KOPT-K1 (cell line): ENCODE data around the gene FAF1.
"Not testable (repeated sequence)": the region's sequence is repeated elsewhere in the genome, so short reads cannot be mapped to it uniquely, and the experiment has no call there.

Experiments used
- H3K27ac ChIP-seq: fragments of 200-600 bp; sonication (generic); 2 replicates; pipeline ENCODE4 v1.5.1; 2016; ENCODE audit warnings: antibody characterized with exemption, mild to moderate bottlenecking, low read depth, low read length; ENCODE audit not compliant: poor library complexity, severe bottlenecking
- H3K36me3 ChIP-seq: fragments of 200-600 bp; sonication (generic); 2 replicates; pipeline ENCODE4 v1.5.1; 2017; ENCODE audit warnings: antibody characterized with exemption, mild to moderate bottlenecking, low read length, moderate library complexity; ENCODE audit not compliant: insufficient read depth
- H3K9me3 ChIP-seq: fragments of 200-600 bp; sonication (generic); 2 replicates; pipeline ENCODE4 v1.5.1; 2017; ENCODE audit warnings: antibody characterized with exemption, low read length, mild to moderate bottlenecking; ENCODE audit not compliant: insufficient read depth, poor library complexity, severe bottlenecking

FAF1 gene

DNA sequence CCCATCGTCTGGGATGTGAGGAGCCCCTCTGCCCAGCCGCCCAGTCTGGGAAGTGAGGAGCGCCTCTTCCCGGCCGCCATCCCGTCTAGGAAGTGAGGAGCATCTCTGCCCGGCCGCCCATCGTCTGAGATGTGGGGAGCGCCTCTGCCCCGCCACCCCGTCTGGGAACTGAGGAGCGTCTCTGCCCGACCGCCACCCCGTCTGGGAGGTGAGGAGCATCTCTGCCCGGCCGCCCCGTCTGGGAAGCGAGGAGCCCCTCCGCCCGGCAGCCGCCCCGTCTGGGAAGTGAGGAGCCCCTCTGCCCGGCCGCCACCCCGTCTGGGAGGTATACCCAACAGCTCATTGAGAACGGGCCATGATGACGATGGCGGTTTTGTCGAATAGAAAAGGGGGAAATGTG, 7.5 kb downstream of the FAF1 start:
- not testable (repeated sequence) for H3K9me3 ChIP-seq, H3K27ac ChIP-seq
- peaks cover 17% of the 10 kb centered on the region for H3K36me3 ChIP-seq

DNA sequence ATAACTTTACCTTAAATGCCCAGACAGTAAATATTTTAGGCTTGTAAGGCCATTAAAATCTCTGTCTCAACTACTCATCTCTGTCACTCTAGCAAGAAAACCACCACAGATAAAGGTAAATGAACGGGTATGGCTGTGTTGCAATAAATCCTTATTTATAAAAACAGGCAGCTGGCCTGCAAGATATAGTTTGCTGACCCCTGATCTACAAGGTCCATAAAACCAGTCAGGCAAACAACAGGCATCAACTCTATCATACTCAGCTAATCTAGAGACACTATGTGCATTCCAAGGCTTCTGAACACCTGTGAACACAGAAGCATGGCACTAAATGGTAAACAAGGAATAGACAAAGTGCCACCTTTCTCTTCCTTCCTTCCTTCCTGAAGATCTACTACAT, 9.7 kb downstream of the FAF1 start:
- no peaks in the 10 kb centered on the region for H3K9me3 ChIP-seq
- no peak overlapping the region for H3K27ac ChIP-seq
- H3K36me3 ChIP-seq, result peaks cover 17% of the 10 kb centered on the region

DNA sequence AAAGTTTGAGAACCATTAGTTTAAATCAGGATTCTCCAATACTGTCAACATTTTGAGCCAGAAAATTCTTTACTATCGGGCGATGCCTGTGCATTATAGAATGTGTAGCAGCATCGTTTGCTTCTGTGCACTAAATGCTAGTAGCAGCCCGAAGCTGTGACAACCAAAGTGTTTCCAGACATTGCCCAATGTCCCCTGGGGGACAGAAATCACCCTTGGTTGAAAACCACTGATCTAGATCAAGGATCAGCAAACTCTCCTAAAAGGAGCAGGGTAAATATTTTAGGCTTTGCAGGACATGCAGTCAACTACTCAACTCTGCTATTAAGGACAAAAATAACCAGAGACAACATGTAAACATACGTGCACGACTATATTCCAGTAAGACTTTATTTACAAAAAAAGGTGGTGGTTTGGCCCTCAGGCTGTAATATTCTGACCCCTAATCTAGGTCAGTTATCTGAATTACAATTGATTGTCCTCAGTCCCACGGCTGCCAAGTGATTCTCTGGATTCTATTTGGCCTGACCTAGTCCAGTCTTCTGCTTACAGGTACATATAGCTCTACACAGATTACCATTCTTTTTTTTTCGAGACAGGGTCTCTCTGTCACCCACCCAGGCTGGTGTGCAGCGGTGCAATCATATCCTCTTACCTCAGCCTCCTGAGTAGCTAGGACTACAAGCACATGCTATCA, 10.6 kb downstream of the FAF1 start:
- no peaks in the 10 kb centered on the region for H3K9me3 ChIP-seq
- no peak overlapping the region for H3K27ac ChIP-seq
- peaks cover 20% of the 10 kb centered on the region for H3K36me3 ChIP-seq

DNA sequence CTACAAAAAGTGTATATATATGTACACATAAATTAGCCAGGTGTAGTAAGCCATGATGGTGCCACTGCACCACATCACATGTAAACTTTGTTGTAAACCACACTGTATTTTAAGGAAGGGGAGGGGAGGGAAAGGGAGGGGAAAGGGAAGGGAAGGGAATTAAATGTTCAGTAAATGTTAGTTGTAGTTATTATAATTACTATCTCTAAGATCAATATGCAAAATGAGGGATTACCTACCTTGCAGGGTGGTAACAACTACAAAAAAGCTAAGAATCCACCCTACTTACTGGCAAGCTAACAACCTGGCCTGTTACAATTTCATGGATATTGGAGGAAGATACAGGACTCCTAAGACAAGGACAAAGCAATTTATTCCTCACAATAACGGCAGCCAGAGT, 17.7 kb downstream of the FAF1 start:
- no peaks in the 10 kb centered on the region for H3K9me3 ChIP-seq
- peaks cover 15% of the 10 kb centered on the region; the same call in 1 of the 2 replicates for H3K36me3 ChIP-seq
- H3K27ac ChIP-seq, result no peak overlapping the region

DNA sequence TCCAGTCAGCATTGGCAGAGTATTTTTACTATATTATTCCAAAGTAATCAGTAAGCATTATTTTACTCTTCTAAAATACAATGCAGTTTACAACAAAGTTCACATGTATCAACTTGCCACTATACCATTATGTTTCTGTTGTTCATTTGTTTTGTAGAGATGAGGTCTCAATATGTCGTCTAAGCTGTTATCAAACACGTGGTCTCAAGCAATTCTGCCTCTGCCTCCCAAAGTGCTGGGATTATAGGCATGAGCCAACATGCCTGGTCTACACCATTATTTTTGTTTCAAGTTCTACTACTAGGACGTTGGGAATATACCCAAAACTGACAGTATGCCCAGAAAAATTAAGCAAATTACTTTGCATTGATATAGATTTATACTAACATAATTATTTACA, 19.8 kb downstream of the FAF1 start:
- Histone ChIP-seq H3K9me3 (no peaks in the 10 kb centered on the region), H3K27ac (no peak overlapping the region), H3K36me3 (peaks cover 10% of the 10 kb centered on the region; the same call in 1 of the 2 replicates)

DNA sequence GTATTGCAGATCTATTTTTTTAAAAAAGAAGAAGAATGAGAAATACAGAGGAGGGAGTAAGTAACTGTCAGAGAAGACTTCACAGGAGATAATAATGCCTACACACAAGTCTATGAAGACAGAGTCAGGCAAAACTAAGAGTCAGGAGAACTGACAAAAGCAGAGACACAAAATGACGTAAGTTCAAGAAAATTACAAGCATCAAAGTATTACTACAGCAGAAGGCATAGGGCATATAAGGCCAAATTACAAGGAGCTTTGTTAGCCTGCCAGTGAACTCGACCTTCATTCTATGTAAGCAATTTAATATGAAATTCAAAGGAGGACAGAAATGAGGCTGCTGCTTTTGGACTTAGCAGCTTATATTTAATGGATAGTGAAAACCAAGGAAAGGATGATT, 23.7 kb downstream of the FAF1 start:
- Histone ChIP-seq H3K36me3 (peaks cover 9% of the 10 kb centered on the region; the same call in 1 of the 2 replicates), H3K9me3 (no peaks in the 10 kb centered on the region), H3K27ac (no peak overlapping the region)

DNA sequence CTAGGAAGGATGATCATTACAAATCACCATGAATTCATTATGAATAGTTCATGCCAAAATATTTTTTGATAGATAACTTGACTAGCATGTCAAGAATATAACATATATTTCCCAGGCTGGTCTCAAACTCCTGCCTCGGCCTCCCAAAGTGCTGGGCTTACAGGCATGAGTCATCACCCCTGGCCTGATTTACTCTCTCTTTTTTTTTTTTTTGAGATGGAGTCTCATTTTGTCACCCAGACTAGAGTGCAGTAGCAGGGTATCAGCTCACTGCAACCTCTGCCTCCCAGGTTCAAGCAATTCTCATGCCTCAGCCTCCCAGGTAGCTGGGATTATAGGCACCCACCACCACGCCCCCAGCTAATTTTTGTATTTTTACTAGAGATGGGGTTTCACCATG, 24.8 kb downstream of the FAF1 start:
- H3K27ac ChIP-seq, H3K9me3 ChIP-seq, H3K36me3 ChIP-seq: not testable (repeated sequence)

DNA sequence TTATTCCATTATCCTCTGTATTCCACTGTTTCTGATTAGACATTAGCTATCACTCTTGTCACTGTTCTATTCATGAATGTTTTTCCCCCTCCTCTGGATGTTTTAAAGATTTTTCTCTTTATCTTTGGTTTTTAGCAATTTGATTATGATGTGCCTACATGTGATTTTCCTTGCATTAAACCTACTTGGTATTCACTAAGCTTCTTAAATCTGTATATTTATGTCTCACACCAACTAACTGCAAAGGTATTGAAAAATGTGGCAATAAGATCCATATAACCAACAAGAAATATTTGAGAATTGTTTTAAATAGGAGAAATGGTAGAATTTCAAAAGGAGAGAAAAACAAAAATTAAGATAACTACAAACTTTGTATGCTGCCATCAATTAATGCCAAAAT, 25.2 kb downstream of the FAF1 start:
- H3K36me3 ChIP-seq, result peaks cover 9% of the 10 kb centered on the region; the same call in 1 of the 2 replicates
- no peak overlapping the region for H3K27ac ChIP-seq
- no peaks in the 10 kb centered on the region for H3K9me3 ChIP-seq

DNA sequence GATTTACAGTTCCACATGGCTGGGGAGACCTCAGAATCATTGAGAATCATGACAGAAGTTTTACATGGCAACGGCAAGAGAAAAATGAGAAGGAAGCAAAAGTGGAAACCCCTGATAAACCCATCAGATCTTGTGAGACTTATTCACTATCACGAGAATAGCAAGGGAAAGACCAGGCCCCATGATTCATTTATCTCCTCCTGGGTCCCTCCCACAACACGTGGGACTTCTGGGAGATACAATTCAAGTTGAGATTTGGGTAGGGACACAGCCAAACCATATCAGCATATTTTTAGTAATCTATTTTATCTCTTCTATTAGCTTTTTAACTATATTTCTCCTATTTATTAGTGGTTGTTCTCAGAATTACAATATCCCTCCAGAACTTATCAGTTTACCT, 26.3 kb downstream of the FAF1 start:
- H3K36me3 ChIP-seq, H3K27ac ChIP-seq, H3K9me3 ChIP-seq: not testable (repeated sequence)

DNA sequence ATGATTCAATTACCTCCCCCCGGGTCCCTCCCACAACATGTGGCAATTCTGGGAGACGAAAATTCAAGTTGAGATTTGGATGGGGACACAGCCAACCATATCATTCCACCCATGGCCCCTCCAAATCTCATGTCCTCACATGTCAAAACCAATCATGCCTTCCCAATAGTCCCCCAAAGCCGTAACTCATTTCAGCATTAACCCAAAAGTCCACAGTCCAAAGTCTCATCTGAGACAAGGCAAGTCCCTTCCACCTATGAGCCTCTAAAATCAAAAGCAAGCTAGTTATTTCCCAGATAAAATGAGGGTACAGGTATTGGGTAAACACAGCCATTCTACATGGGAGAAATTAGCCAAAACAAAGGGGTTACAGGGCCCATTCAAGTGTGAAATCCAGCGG, 28.0 kb downstream of the FAF1 start:
- H3K9me3 ChIP-seq, H3K36me3 ChIP-seq, H3K27ac ChIP-seq: not testable (repeated sequence)

DNA sequence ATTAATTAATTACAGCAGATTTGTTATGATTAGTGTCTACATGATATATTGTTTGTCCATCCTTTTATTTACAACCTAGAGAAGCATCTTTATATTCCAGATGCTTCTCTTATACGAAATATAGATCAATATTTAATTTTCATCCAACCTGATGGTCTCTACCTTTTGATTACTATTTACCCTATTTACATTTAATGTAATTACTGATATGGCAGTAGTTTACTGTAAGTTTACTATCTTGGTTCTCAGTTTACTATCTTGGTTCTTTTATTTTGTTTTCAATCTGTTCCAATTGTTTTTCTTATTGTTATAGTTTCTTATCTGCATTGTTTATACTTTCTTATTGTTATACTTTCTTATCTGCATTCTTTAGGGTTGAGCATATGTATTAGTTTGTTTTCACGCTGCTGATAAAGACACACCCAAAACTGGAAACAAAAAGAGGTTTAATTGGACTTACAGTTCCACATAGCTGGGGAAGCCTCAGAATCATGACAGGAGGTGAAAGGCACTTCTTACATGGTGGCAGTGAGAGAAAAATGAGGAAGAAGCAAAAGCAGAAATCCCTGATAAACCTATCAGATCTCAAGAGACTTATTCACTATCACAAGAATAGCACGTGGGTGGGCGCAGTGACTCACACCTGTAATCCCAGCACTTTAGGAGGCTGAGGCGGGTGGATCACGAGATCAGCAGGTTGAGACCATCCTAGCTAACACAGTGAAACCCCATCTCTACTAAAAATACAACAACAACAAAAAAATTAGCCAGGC, 28.9 kb downstream of the FAF1 start:
- Histone ChIP-seq H3K36me3 (peaks cover 9% of the 10 kb centered on the region), H3K9me3 (no peaks in the 10 kb centered on the region), H3K27ac (no peak overlapping the region)

DNA sequence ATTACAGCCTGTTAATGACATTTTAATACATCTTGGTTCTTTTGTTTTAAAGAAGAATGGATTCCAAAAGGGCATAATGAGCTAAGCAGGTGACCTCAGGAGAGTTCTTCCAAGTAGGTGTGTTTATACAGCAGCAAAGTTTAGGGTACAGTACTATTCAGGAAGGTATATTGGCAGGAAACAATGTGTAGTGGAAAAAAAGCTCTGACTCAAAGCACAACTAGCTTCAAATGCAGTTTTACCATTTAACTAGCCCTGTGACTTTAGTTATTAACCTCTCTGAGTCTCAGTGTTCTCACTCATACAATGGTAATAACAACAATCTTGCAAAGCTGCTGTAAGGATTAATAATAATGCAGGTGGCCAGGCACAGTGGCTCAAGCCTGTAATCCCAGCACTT, 29.9 kb downstream of the FAF1 start:
- Histone ChIP-seq H3K9me3 (peaks cover under 1% of the 10 kb centered on the region), H3K36me3 (peaks cover 9% of the 10 kb centered on the region), H3K27ac (no peak overlapping the region)

DNA sequence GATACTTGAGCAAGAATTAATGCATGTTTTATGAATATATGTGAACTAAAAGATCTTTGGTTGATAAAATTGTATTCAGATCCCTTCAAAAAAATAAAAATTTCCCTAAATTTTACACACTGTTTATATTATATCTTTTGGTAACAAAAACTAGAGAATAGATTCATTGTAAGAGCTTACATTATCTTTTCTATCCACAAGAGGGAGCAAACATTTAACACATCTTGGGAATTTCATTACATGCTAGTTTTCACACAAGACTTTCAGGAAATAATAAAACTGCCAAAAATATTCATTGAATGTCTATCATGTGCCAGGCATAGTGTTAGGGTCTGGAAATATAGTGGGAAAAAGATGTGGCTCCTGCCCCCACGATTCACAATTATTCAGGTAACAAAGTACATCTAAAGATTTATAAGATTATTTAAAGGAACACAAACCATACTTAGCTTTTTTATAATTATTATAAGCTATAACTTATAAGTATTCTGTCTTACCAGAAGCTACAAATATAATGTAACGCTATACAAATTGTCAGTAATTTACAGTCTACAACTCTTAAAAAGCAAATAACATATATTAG, 30.6 kb downstream of the FAF1 start:
- no peak overlapping the region for H3K27ac ChIP-seq

DNA sequence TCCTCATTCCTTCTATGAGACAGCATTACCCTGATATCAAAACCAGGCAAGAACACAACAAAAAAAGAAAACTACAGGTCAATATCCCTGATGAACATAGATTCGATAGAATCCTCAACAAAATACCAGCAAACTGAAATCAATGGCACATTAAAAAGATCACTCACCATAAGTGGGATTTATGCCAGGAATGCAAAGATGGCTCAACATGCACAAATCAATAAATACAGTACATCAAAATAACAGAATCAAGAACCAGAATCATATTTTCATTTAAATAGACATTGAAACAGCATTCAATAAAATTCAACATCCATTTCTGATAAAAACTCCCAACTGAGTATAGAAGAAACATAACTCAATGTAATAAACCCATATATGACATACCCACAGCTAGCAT, 36.5 kb downstream of the FAF1 start:
- Histone ChIP-seq H3K9me3 (peaks cover 56% of the 10 kb centered on the region), H3K27ac (no peak overlapping the region), H3K36me3 (peaks cover 4% of the 10 kb centered on the region; the same call in 1 of the 2 replicates)

More for the DNA sequence above, 30.6 kb downstream of the FAF1 start:
- peaks cover 8% of the 10 kb centered on the region for H3K9me3 ChIP-seq
- H3K36me3 ChIP-seq, result peaks cover 11% of the 10 kb centered on the region

DNA sequence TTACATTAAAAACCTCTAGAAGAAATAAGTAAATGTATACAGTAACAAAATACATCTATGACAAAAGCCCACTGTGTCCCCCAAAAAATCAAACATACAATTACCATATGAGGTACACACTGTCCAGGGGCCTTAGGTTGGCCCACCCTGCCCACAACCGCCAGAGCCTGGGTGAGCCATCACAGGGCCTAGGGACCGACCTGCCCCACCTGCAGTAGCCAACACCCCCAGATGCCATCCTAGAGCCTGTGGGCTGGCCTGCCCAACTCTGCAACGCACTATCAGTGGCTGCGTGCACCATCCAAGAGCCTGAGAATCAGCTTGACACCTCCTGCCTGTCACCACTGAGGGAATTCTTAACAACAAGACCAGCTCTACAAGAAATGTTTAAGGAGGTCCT, 39.0 kb downstream of the FAF1 start:
- Histone ChIP-seq H3K9me3 (peaks cover 56% of the 10 kb centered on the region), H3K36me3 (peaks cover 4% of the 10 kb centered on the region; the same call in 1 of the 2 replicates), H3K27ac (no peak overlapping the region)
